Measurements from ENCODE around the gene TAOK3.

Gene TAOK3

DNA sequence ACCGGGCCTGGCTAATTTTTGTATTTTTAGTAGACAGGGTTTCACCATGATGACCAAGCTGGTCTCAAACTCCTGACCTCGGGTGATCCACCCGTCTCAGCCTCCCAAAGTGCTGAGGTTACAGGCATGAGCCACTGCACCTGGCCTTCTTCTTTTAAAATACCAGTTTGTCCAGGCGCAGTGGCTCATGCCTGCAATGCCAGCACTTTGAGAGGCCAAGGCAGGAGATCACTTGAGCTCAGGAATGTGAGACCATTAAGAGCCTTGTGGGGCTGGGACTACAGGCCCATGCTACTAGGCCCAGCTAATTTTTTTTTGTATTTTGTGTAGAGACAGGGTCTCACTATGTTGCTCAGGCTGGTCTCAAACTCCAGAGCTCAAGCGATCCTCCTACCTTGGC, 244.8 kb downstream of the TAOK3 start:
- no peak for DNase-seq

DNA sequence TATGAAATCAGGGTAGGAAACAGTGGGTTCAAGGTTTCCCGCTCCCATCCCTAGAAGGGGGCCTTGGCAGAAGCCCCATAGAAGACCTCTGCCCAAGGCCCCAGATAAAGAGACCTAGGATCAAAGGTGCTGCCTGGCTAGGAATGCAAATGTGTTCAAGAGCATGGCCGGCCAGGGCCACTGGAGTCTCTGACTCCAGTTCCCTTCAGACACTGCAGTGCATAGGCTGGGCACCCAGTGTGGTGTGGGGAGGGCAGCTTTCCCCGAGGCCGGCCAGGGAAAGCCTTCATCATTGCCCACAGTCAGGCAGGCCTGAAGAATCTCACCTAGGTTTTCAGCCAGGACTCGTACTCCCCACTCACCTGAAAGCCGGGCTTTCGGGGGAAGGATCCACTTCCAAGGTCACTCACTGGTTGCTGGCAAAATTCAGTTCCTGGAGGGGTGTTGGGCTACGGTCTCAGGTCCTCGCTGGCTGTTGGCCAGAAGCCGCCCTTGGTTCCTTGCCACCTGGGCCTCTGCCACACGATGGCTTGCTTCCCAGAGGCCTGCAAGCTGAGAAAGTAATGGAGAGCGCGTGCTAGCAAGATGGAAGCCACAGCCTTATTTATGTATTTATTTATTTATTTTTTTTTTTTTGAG, 246.5 kb downstream of the TAOK3 start:
- DNase-seq, result no peak

DNA sequence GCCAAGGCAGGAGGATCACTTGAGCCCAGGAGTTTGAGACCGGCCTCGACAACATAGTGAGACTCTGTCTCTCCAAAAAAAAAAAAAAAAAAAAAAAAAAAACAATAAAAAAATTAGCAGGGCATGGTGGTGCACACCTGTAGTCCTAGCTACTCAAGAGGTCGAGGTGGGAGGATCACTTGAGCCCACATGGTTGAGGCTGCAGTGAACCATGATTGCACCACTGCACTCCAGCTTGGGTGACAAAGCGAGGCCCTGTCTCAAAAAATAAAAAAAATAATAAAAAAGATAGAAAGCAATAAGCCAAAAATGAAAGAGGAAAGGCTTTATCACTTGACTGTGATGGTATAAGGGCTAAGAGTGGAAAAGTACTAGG, 247.0 kb downstream of the TAOK3 start:
- DNase-seq, result no peak

DNA sequence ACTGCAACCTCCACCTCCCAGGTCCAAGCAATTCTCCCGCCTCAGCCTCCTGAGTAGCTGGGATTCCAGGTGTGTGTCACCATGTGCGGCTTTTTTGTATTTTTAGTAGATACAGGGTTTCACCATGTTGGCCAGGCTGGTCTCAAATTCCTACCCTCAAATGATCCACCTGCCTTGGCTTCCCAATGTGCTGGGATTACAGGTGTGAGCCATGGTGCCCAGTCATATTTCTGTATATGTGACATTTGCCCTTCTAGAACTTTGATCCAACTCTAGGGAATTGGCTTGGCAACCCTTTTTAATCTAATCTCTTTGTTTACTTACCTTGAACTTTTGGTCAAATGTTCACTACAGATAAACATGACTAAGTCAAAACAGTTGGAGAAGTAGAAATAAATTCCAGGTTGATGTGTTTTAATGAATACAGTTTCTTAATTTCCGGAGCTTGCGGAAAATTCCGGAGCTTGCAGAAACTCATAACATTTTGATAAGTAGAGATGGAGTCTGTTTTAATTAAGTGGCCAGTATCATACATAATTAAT, 248.3 kb downstream of the TAOK3 start:
- no peak for DNase-seq

DNA sequence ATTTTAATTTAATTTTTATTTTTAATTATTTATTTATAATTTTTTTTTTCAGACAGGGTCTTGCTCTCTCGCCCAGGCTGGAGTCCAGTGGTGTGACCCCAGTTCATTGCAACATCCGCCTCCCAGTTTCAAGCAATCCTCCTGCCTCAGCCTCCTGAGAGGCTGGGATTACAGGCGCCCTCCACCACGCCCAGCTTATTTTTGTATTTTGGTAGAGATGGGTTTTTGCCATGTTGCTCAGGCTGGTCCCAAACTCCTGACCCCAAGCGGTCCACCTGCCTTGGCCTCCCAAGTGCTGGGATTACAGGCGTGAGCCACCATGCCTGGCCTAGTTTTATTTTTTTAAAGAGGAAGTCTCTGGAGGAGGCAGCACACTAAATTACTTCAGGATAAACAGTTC, 250.4 kb downstream of the TAOK3 start:
- no peak for DNase-seq

DNA sequence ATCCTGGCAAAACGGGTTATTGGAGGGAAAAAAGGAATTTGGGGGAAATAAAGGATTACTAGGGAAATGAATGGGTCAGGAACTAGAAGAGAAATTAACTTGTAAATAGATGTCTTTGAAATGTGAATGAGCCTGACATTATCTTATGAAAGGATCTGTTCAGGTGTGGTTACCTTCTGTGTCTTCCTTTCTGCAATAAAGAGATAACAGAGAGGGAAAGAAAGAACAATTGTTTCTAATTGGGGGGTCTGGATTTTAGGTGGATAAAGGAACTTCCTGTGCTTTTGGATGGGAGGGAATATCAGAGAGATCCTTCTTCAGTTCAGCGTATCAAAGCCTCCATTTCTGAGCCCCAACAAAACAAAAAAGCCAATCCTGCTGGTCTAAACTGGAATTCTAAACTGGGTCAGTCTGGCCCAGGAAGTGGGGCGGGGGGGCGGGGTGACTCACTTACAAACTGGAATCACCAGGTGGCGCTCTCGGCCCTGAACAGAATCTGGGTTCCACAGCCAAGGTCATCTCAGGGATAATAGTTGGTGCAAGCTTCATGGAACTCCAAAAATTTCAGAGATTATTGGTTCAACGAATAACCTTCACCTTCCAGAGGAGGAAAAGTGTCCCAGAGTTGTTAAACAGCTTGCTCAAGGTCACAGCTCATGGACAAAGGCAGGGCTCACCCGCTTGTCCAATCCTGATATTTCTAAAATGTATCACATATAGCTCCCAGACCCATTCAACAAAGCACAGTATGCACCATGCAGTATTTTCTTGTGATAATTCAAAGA, 251.9 kb downstream of the TAOK3 start:
- peak; percentile 47 for DNase-seq

DNA sequence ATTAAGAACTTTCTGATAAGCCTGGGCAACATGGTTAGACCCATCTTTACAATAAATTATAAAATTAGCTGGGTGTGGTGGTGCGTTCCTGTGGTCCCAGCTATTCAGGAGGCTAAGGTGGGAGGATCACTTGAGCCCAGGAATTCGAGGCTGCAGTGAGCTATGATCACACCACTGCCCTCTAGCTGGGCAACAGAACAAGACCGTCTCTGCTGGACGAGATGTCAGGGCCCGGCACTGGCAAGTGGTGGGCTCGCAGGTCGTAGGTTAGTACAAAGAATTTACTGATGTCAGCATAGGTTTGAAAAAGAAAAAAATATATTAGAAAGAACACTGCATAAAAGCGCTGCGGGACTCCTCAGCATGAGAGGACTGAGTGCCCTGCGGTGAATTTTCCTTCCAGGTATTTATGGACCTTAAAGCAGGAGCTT, 253.2 kb downstream of the TAOK3 start:
- no peak for DNase-seq

DNA sequence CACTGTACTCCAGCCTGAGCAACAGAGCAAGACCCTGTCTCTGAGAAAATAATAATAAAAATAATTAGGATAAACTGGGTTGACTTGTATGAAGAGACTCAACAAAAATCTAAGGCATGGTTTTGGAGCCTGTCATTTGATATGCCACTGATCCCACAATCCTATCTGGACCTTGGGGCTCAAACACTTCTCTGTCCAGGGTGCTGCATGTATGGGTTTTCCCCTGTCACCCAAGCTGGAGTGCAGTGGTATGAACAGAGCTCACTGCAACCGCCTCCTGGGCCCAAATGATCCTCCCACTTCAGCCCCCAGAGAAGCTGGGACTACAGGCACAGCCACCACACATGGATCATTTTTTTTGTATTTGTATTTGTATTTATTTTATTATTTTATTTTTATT, 263.6 kb downstream of the TAOK3 start:
- DNase-seq, result no peak

DNA sequence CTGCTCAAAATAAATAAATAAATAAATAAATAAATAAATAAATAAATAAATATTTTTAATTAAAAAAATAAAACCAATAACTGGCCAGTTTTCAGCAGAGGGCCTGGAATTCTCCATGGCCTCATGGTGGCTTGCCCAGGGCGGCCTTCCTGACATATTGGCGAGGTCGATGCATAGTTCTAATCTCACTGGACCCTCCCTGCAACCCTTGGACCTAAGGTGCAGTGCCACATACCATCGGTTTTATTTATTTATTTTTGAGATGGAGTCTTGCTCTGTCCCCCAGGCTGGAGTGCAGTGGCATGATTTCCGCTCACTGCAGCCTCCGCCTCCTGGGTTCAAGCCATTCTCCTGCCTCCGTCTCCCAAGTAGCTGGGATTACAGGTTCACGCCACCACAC, 265.0 kb downstream of the TAOK3 start:
- no peak for DNase-seq

DNA sequence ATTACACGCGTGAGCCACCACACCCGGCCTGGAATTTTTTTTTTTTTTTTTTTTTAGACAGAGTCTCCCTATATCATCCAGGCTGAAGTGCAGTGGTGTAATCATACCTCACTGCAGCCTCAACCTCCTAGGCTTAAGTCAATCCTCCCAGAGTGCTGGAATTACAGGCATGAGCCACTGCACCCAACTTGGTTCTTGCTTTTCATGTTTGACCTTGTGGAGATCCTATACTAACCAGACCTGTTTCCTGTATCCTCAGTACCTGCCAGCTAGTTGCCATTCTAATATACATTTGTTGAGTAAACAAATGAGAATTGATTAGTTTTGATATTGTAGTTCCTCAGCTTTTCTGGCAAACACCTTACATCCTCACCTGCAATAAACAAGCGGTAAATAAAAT, 265.7 kb downstream of the TAOK3 start:
- no peak for DNase-seq

DNA sequence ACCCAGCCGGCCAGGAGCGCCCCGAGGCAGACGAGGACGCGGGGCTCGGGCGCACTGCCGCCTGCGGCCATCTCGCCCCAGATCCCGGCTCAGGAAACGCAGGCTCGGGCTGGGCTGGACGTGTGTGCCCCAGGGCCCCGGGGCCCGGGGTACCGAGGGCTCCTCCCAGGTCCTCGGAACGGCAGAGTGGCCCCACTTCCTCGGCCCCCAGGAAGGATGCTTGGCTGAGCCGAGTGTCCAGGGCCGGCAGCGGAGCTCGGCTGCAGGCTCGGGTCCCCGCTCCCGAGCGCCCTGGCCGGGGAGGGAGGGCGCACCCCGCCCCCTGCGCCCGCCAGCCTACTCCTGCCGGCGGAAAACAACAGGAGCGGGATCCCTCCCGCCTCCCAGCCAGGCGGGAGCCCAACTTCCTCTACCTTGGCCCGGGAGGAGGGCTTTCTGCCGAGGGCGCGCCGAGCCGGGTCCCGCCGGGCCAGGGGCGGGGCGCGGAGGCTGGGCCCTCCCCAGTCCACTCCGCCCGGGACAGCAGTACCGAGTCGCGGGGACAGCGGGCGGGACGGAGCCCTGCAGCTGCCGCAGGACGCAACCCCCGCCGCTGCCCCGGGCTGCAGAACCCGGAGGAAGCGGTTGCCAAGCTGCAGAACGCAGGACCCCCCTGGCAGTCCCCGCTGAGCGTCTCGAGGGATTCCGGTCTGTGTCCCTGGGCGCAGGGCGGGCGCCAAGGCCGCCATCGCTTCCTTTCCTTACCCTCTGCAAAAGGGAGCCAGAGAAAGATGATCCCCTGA, 268.9 kb downstream of the TAOK3 start, which contains the start of gene VSIG10:
VSIG10 (minus strand) TSS at position 411 of the 782 bp plus-strand sequence; CDS start at position 71, 340 bp downstream.
- DNase-seq, result peak; percentile 43

DNA sequence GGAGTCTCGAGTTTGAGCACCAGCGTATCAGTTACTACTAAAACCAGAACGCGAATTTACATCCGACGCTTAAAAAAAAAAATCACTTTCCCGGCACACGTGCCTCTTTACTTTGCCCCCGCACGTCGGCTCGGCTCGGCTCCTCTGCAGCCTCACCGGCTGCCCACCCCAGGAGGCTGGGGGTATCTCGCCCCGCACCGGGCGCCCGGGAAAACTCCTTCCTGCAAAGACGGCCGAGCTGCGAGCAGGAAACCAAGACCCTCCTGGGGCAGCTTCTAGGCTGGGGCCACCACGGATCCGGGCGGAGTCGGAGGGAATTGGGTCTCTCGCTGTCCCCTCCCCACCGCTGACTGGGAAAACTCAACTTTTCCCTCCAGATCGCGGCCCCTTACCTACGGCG, 269.5 kb downstream of the TAOK3 start:
- no peak for DNase-seq

DNA sequence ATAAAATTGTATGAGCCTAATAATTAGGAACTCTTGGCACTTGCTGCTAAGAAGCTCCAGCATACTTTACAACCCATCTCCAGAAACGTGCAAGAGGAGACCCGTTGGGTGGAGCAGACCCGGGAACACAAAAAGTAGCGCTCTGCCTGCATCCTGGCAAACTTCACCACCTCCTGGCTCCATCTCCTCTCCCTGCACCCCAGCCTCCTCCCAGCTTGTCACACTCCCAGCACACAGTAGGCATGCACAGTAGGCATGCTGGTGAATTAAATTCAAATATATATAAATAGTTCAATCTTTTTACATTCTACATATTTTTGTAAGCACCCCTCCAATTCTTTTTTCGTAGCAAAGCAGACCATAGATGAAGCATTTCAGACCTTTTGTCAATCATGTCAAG, 270.1 kb downstream of the TAOK3 start:
- DNase-seq, result no peak

DNA sequence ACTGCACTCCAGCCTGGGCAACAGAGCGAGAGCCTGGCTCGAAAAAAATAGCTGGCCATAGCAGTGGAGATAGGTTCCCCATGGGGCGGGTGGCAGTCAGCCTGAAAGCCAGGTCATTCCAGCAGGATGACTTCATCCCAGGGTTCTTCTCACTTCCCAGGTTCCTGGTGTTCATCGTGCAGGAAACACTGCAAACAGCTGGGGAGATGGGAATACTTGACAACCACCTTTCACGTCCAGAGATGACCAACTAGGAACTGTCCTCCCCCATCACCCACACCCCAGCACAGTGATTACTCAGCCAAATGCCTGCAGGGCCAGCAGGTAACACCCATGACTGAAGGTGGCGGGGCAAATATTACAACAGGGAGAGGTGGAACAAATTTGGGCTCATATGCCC, 270.6 kb downstream of the TAOK3 start:
- no peak for DNase-seq

DNA sequence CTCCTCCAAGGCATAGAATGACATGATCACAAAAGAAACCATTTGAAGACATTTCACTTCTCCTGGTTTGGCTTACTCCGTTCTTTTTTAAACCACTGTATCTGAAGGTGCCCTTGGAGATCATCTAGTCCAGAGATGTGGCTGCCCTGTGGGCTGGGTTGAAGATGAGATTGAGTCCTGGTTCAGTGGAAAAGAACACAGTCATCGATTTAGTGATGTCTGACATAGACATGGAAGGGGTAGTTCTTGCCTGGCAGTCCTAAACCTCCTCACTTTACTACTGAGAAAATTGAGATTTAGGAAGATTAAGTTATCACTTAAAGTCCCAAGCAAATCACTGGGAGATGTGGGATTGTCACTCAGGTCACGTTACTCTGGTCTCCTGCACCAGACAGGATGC, 271.7 kb downstream of the TAOK3 start:
- no peak for DNase-seq
